HTERT RPE-1 (cell line): ENCODE results near the gene MAP2K3.
"Not testable (repeated sequence)": the region's sequence is repeated elsewhere in the genome, so short reads cannot be mapped to it uniquely, and the experiment has no call there.

Source experiments
- in situ Hi-C: fragments of 300-500 bp; cut with MboI; formaldehyde crosslinking; loops from 4 replicates; pipeline ENCODE4 v1.14.3; 2020; ENCODE audit warnings: low sequenced_read_pairs

MAP2K3 gene

GRCh38 chr17:21350495-21350894, 66.0 kb downstream of the MAP2K3 start:
- in situ Hi-C loops, result not testable (repeated sequence)

- in situ Hi-C loops, result no loop called here
Measured at GRCh38 chr17:21351366-21352065, 67.0 kb downstream of the MAP2K3 start.

GRCh38 chr17:21352221-21352980, 67.9 kb downstream of the MAP2K3 start:
- in situ Hi-C loops, result no loop called here

- in situ Hi-C loops, result no loop called here
Measured at GRCh38 chr17:21352981-21353265, 68.4 kb downstream of the MAP2K3 start.

GRCh38 chr17:21353326-21354010, 69.0 kb downstream of the MAP2K3 start:
- in situ Hi-C loops, result no loop called here

GRCh38 chr17:21354796-21355385, 70.4 kb downstream of the MAP2K3 start:
- in situ Hi-C loops, result no loop called here

- in situ Hi-C loops, result no loop called here
Measured at GRCh38 chr17:21355586-21355985, 71.1 kb downstream of the MAP2K3 start.

- in situ Hi-C loops, result no loop called here
Measured at GRCh38 chr17:21356537-21357127, 72.1 kb downstream of the MAP2K3 start.

GRCh38 chr17:21357281-21357680, 72.8 kb downstream of the MAP2K3 start:
- in situ Hi-C loops, result no loop called here

GRCh38 chr17:21357696-21358656, 73.5 kb downstream of the MAP2K3 start:
- in situ Hi-C loops, result no loop called here

GRCh38 chr17:21358682-21359482, 74.4 kb downstream of the MAP2K3 start:
- in situ Hi-C loops, result no loop called here

GRCh38 chr17:21359483-21359840, 75.0 kb downstream of the MAP2K3 start:
- in situ Hi-C loops, result no loop called here

GRCh38 chr17:21360048-21360447, 75.5 kb downstream of the MAP2K3 start:
- in situ Hi-C loops, result no loop called here

GRCh38 chr17:21361020-21361809, 76.7 kb downstream of the MAP2K3 start:
- in situ Hi-C loops, result no loop called here

GRCh38 chr17:21362331-21362931, 77.9 kb downstream of the MAP2K3 start:
- in situ Hi-C loops, result no loop called here

- in situ Hi-C loops, result no loop called here
Measured at GRCh38 chr17:21363776-21364642, 79.5 kb downstream of the MAP2K3 start.
